Lower leg skin (tissue), 3 donors: ENCODE results near the gene IGDCC3.

ENCODE experiments used
- POLR2A ChIP-seq, 2 donors: fragments of 450-650 bp; IDR thresholded peaks; one replicate each; pipeline ENCODE4 v1.6.1; 2016 to 2017; ENCODE audit warnings: antibody characterized with exemption in 2 of 2, mild to moderate bottlenecking in 1 of 2, moderate library complexity in 1 of 2
- TF ChIP-seq, protein P1 (sequence below), 3 donors: fragments of 450-650 bp; IDR thresholded peaks; one replicate each; pipeline ENCODE4 v1.5.1; 2016; ENCODE audit warnings: antibody characterized with exemption in 3 of 3, mild to moderate bottlenecking in 3 of 3, moderate library complexity in 2 of 3

DNA sequence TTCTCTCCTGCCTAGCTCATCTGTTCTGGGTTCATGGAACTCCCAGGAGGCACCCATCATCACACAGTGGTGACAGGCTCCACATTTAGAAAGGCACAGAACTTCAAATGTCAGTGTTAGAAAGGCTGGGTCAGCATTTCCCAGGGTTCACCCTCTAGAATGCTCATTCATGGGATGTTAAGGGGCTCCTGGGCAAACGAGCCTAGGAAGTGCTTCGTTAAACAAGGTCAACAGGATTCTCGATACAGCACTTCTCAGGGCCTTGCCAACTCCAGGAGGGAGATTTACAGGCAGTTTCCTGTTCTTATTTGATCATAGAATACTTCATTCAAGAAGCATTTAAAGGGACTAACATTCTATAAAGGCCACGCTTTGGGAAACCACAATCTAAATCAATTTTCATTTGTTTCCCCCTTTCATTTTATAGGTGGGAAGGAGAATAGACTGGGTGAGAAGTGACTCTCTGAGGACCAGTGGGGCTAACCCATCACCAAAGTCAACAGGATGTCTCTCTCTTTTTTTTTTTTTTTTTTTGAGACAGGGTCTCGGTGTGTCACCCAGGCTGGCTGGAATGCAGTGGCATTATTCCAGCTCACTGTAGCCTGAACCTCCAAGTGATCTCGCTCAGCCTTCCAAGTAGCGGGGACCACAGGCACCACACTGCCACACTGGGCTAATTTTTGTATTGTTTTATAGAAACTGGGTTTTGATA is 30.7 kb upstream of the IGDCC3 start:
- TF ChIP-seq POLR2A (IDR thresholded peaks at IDR 0.05): no peak
- TF ChIP-seq, protein P1, sequence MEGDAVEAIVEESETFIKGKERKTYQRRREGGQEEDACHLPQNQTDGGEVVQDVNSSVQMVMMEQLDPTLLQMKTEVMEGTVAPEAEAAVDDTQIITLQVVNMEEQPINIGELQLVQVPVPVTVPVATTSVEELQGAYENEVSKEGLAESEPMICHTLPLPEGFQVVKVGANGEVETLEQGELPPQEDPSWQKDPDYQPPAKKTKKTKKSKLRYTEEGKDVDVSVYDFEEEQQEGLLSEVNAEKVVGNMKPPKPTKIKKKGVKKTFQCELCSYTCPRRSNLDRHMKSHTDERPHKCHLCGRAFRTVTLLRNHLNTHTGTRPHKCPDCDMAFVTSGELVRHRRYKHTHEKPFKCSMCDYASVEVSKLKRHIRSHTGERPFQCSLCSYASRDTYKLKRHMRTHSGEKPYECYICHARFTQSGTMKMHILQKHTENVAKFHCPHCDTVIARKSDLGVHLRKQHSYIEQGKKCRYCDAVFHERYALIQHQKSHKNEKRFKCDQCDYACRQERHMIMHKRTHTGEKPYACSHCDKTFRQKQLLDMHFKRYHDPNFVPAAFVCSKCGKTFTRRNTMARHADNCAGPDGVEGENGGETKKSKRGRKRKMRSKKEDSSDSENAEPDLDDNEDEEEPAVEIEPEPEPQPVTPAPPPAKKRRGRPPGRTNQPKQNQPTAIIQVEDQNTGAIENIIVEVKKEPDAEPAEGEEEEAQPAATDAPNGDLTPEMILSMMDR (IDR thresholded peaks at IDR 0.05): no peak
